HG03039 (cell line): ENCODE measurements around the gene KIF3B.
"Not testable (repeated sequence)": the region's sequence is repeated elsewhere in the genome, so short reads cannot be mapped to it uniquely, and the experiment has no call there.

Source experiments
- ATAC-seq: cut with Tn5 transposase; IDR thresholded peaks from one replicate; pipeline ENCODE4 v1.9.1; 2021; ENCODE audit warnings: mild to moderate bottlenecking, moderate library complexity; ENCODE audit not compliant: unreplicated experiment

The KIF3B gene

GRCh38 chr20:32292548-32292947 is 15.1 kb downstream of the KIF3B start:
- ATAC-seq, result no peak

- no peak for ATAC-seq
Measured at GRCh38 chr20:32294071-32294470, 16.6 kb downstream of the KIF3B start.

GRCh38 chr20:32296412-32296811 is 19.0 kb downstream of the KIF3B start:
- ATAC-seq, result no peak

GRCh38 chr20:32296819-32297420 is 19.5 kb downstream of the KIF3B start:
- ATAC-seq, result no peak

GRCh38 chr20:32297439-32297838 is 20.0 kb downstream of the KIF3B start:
- no peak for ATAC-seq

GRCh38 chr20:32300647-32301046 is 23.2 kb downstream of the KIF3B start:
- ATAC-seq, result no peak

- ATAC-seq, result no peak
Measured at GRCh38 chr20:32301719-32302506, 24.5 kb downstream of the KIF3B start.

- no peak for ATAC-seq
Measured at GRCh38 chr20:32302507-32302872, 25.0 kb downstream of the KIF3B start.

GRCh38 chr20:32304131-32304746 is 26.8 kb downstream of the KIF3B start:
- ATAC-seq, result no peak

GRCh38 chr20:32312718-32313424 is 35.4 kb downstream of the KIF3B start:
- no peak for ATAC-seq

GRCh38 chr20:32314768-32315167 is 37.3 kb downstream of the KIF3B start:
- no peak for ATAC-seq

GRCh38 chr20:32315399-32315798 is 37.9 kb downstream of the KIF3B start:
- ATAC-seq, result no peak

- no peak for ATAC-seq
Measured at GRCh38 chr20:32315891-32316290, 38.4 kb downstream of the KIF3B start.

GRCh38 chr20:32316667-32317066 is 39.2 kb downstream of the KIF3B start:
- no peak for ATAC-seq

GRCh38 chr20:32319100-32319499 is 41.6 kb downstream of the KIF3B start:
- ATAC-seq, result no peak

- ATAC-seq, result no peak
Measured at GRCh38 chr20:32320305-32320704, 42.9 kb downstream of the KIF3B start.

GRCh38 chr20:32321390-32321789 is 43.9 kb downstream of the KIF3B start:
- no peak for ATAC-seq

- ATAC-seq, result not testable (repeated sequence)
Measured at GRCh38 chr20:32322260-32322659, 44.8 kb downstream of the KIF3B start.

- ATAC-seq, result not testable (repeated sequence)
Measured at GRCh38 chr20:32323761-32324160, 46.3 kb downstream of the KIF3B start.

- ATAC-seq, result no peak
Measured at GRCh38 chr20:32325706-32326503, 48.5 kb downstream of the KIF3B start.

- ATAC-seq, result no peak
Measured at GRCh38 chr20:32326504-32326845, 49.0 kb downstream of the KIF3B start.
